ENCODE results near the gene DRD4.

DNA sequence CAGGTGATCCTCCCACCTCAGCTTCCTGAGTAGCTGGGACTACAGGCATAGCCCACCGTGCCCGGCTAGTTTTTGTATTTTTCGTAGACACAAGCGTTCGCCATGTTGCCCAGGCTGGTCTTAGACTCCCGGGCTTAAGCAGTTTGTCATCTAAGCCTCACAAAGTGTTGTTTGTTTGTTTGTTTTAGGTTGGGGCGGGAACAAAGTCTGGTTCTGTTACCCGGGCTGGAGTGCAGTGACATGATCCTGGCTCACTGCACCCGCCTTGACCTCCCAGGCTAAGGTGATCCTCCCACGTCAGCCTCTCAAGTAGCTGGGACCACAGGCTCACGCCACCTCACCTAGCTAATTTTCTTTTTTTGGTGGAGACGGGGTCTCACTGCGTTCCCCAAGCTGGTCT lies 33.9 kb upstream of the DRD4 start:
- TF ChIP-seq CTCF (optimal IDR thresholded peaks at IDR 0.05 in 1 of 3, IDR thresholded peaks at IDR 0.05 in 1 of 3, conservative IDR thresholded peaks at IDR 0.05 in 1 of 3; ENCODE audit: extremely low read depth in 1 of 3, insufficient read depth in 2 of 3, low read length in 3 of 3) (no peak), EZH2 (IDR thresholded peaks at IDR 0.05; ENCODE audit: low read length) (no peak)
